HepG2 (cell line): Measurements from ENCODE around the gene HINT2. TPM values are rescaled to one million over a fixed set of nuclear protein-coding genes. Genes with fewer than 3 reads are reported as not detected.

ENCODE experiments used
- POGZ ChIP-seq: sonication (generic); formaldehyde crosslinking; IDR thresholded peaks from 2 replicates; pipeline ENCODE4 v1.4.0; 2020; ENCODE audit warnings: mild to moderate bottlenecking, missing genetic modification reagents
- TAF15 ChIP-seq: fragments of 200-400 bp; formaldehyde crosslinking; IDR thresholded peaks from one replicate; pipeline ENCODE4 v1.6.1; 2018; ENCODE audit warnings: mild to moderate bottlenecking, low read depth, low read length; ENCODE audit not compliant: poor library complexity, severe bottlenecking
- UBTF ChIP-seq: sonication (generic); formaldehyde crosslinking; IDR thresholded peaks from 2 replicates; pipeline ENCODE4 v1.4.0; 2020; ENCODE audit warnings: mild to moderate bottlenecking, missing genetic modification reagents
- ZBTB40 ChIP-seq, 2 experiments: fragments of 450-650 bp in 1 of 2; sonication (generic) in 1 of 2; formaldehyde crosslinking in 1 of 2; IDR thresholded peaks; 2 replicates each; pipeline versions ENCODE4 v1.6.1 to v1.8.0; 2016 to 2022; ENCODE audit warnings: antibody characterized with exemption in 1 of 2, mild to moderate bottlenecking in 1 of 2, missing genetic modification reagents in 1 of 2
- ZBTB49 ChIP-seq: sonication (generic); formaldehyde crosslinking; IDR thresholded peaks from 2 replicates; pipeline ENCODE4 v1.4.0; 2020; ENCODE audit warnings: missing genetic modification reagents, borderline replicate concordance
- ZFY ChIP-seq: sonication (generic); formaldehyde crosslinking; IDR thresholded peaks from 2 replicates; pipeline ENCODE4 v1.4.0; 2020; ENCODE audit warnings: missing genetic modification reagents
- ZNF10 ChIP-seq: sonication (generic); formaldehyde crosslinking; IDR thresholded peaks from 2 replicates; pipeline ENCODE4 v1.4.0; 2020; ENCODE audit warnings: mild to moderate bottlenecking, low read depth, missing genetic modification reagents, borderline replicate concordance
- ZNF609 ChIP-seq: sonication (generic); formaldehyde crosslinking; IDR thresholded peaks from 2 replicates; pipeline ENCODE4 v1.4.0; 2020; ENCODE audit warnings: mild to moderate bottlenecking, missing genetic modification reagents, borderline replicate concordance
- polyA plus RNA-seq, 8 experiments: library from polyadenylated mRNA; depleted of rRNA in 3 of 8; stranded (reverse) in 7 of 8; unstranded in 1 of 8; fragments of >200 nt; fragmentation: Illumina TruSeq in 4 of 8; extraction: Trizol in 4 of 8; gene quantifications; 2 replicates each; pipeline versions ENCODE4 v1.2.1 to v1.2.3, GENCODE V29; 2011 to 2016; ENCODE audit warnings: low read depth in 4 of 8, missing spikeins in 1 of 8, mixed read lengths in 1 of 8; ENCODE audit not compliant: insufficient read depth in 1 of 8
- total RNA-seq, 5 experiments: library from RNA; depleted of rRNA; stranded (reverse); fragments of >200 nt; fragmentation: Illumina TruSeq; extraction: Trizol; gene quantifications; 2 replicates each; pipeline ENCODE4 v1.2.3, GENCODE V29; 2016; ENCODE audit warnings: low read depth in 1 of 5

Gene HINT2
- total and polyA plus RNA-seq, 2 of the 13 experiments (the other 11 are each of a cell fraction or from before 2014, with no cell fraction given) = 37.9 to 56.2 TPM

- no peak for TF ChIP-seq ZNF609
- TF ChIP-seq ZBTB49 (CRISPR knock-in tag) = no peak
- no peak for TF ChIP-seq ZBTB40 (IDR thresholded peaks at IDR 0.05)
- no peak for TF ChIP-seq ZBTB40 (CRISPR knock-in tag; IDR thresholded peaks at IDR 0.05)
- TF ChIP-seq ZNF10 (CRISPR knock-in tag) = no peak
- TF ChIP-seq UBTF (CRISPR knock-in tag) = no peak
- no peak for TF ChIP-seq ZFY
- no peak for TF ChIP-seq TAF15
- no peak for TF ChIP-seq POGZ (CRISPR knock-in tag)
Measured at GRCh38 chr9:35771943-35772342, 42.9 kb downstream of the HINT2 start (continued).
